Sigmoid colon (tissue), 4 donors: ENCODE results near the gene RTF1.

ENCODE experiments used
- EP300 ChIP-seq, 4 donors: sonication (generic); formaldehyde crosslinking; IDR thresholded peaks; one replicate each; pipeline ENCODE4 v1.6.1; 2017; ENCODE audit warnings: antibody characterized with exemption in 4 of 4
- POLR2A ChIP-seq, 2 donors: fragments of 450-650 bp; IDR thresholded peaks; one replicate each; pipeline ENCODE4 v1.6.1; 2016; ENCODE audit warnings: antibody characterized with exemption in 2 of 2, mild to moderate bottlenecking in 2 of 2, moderate library complexity in 2 of 2

- TF ChIP-seq POLR2A (IDR thresholded peaks at IDR 0.05) (no peak), EP300 (IDR thresholded peaks at IDR 0.05) (no peak)
Measured at GRCh38 chr15:41483519-41483918, 66.6 kb downstream of the RTF1 start.
